GM18861 (cell line): Measurements from ENCODE around the gene MEF2B.
"Not testable (repeated sequence)": the region's sequence is repeated elsewhere in the genome, so short reads cannot be mapped to it uniquely, and the experiment has no call there.

Source experiments
- ATAC-seq: cut with Tn5 transposase; IDR thresholded peaks from one replicate; pipeline ENCODE4 v1.9.1; 2021; ENCODE audit not compliant: unreplicated experiment

MEF2B gene

DNA sequence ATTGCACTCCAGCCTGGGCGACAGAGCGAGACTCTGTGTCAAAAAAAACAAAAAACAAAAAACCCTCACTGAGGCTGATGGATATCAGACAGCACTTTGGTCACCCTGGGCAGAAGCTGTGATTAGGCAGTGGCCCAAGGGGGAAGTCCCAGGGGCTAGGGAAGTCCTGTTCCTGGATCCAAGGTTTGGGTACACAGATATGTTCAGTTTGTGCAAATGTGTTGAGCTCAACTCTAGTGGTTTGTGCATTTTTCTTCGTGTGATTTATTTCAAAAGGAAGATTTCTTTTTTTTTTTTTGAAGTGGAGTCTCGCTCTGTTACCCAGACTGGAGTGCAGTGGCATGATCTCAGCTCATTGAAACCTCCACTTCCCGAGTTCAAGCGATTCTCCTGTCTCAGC, 12.3 kb downstream of the MEF2B start:
- ATAC-seq: no peak

DNA sequence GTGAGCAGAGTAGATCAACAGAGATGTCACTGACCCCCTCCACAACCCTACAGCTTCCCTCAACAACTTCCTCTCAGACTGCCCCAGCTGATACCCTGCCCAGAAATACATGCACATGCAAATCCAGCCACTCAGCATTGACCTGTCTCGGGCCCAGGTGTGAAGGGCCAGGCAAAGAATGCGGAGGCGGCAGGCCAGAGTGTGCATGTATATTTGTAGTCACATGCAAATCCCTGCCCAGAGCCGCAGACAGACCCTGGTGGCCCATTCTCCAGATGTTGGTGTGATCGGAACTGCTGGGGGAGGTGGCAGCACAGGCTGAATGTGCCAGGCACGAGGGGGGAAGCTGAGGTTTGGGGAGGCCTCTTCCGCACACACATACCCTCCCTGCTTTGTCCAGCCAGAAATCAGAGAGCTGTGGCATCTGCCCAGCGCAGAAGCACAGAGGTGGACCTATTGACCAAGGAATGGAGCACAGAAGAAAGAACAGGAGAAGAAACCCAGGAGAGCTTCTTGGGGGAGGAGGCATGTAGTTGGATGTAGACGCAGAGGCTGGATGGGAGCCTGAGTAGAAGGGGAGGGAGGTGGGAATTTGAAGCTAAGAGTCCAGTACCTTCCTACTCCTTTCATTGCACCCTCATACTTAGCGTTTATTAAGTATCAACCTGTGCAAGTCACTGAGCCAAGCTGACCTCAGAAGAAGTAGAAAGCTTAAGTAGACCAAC, 14.4 kb downstream of the MEF2B start:
- ATAC-seq: peak; percentile 48

- ATAC-seq: no peak
Observed at GRCh38 chr19:19154768-19155494, 15.1 kb downstream of the MEF2B start.

DNA sequence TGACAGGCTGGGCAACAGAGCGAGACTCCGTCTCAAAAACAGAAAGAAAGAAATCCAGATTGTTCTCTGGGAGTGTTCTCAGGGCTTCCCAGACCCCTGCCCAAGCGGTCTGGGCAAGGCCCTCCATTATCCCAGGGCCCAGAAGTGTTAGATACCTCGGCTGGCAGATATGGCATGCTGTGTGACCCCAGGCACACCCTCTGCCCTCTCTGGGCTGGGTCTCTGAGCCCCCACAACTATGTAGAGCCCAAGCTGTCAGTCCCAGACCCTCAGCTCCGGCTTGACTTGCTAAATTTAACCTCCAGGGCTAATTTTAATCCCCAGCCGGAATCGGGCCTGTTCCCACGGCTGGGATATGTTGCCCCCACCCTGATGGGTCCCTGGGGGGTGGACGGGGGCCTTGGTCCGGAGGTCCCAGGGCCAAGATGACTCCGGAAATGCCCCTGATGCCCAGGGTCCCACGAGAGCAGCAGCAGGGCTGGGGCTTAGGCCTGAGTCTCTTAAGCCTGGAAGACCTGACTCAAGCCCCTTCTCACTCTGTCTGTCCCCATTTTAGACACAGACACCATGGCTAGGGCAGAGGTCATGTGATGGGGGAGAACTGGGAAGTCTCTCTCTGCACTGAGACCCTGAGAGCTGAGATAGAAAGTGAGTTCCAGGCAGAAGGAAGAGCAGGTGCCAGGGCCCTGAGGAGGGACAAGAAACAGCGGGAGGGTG, 17.2 kb downstream of the MEF2B start:
- no peak for ATAC-seq

DNA sequence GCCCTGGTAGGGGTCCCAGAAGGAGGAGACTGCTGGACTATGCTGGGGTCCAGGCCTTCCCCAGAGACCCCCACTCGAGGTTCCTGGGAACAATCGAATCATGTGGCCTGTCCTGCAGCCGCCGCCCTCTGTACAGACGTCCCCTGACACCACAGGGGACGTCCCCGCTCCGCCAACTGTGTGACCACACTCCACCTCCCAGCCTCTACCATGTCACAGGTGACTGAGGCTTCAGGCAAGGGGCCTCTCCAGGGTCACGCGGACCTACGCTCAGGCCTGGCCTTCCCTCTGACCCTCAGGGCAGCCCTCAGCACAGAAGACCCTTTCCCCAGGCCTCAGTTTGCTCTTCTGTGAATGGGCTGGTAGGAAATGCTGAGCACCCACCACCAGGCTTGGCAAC, 18.6 kb downstream of the MEF2B start:
- ATAC-seq: peak; percentile 51

DNA sequence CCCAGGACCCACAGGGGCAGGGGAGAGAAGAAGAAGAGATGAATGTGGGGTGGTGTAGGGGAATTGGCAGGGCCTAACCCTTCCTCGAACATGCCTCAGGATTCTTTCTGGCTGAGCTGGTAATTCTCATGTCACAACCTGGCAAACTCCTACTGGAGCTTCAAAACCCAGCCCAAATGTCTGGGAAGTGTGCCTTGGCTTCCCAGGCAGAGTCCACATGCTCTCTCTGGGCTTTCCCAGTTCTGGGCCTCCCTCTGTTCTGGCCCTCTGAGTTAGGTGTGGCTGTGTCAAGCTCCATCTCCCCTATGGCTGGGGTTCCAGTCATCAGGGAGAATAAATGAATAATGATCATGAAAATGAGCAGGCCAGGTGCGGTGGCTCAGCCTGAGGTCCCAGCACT, 20.6 kb downstream of the MEF2B start:
- no peak for ATAC-seq

DNA sequence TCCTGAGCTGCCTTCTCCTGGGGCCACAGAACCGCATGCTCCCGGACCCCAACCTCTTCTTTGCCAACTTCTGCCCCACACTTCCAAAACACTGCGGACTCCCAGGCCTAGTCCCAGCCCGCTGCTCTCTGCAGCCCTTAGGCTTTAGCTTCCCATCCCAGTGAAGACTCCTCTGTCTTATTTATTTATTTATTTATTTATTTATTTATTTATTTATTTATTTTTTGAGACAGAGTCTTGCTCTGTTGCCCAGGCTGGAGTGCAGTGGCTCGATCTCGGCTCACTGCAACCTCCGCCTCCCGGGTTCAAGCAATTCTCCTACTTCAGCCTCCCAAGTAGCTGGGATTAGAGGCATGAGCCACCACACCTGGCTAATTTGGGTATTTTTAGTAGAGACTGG, 21.6 kb downstream of the MEF2B start:
- not testable (repeated sequence) for ATAC-seq

DNA sequence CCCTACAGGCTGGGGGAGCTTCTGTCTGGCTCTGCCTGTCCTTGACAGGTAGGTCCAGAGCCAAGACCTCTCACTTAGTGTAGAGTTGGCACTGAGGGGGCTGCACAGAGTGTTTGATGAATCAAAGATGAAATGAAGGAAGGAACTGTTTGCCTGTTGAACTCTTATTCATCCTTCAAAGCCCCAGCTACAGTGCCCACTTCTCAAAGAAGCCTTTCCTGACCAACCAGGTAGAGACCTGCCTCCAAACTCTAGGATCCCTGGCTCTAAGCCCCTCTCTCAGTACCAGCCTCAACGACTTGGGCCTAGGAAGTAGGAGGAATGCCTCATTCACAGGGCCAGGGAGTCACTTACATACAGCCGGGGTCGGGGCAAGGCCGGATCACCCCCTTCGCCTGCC, 22.7 kb downstream of the MEF2B start:
- ATAC-seq: no peak

GRCh38 chr19:19146865-19147264, 23.2 kb downstream of the MEF2B start:
- ATAC-seq: no peak

- no peak for ATAC-seq
Observed at GRCh38 chr19:19145684-19146608, 24.1 kb downstream of the MEF2B start.

DNA sequence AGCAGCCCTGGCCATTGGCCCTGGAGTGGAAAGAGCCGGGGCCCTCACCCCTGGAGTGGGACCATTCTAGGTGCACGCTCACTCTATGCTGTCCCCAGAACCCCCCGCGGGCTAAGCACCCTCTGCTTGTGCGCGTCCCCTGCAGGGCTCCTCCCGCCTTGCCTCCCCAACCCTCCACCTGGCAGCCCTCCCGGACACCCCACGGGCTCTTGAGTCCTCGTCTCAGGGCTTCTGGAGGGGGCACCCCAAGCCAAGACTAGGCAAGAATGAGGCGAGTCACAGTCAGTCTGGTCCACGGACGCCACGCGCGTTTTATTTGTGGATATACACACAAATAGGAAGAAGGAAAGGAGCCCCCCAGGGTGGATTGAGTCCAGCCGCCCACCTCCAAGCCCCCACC, 24.8 kb downstream of the MEF2B start:
- ATAC-seq: no peak

GRCh38 chr19:19142347-19142746, 27.7 kb downstream of the MEF2B start:
- no peak for ATAC-seq

- ATAC-seq: no peak
Observed at GRCh38 chr19:19140476-19140875, 29.6 kb downstream of the MEF2B start.

DNA sequence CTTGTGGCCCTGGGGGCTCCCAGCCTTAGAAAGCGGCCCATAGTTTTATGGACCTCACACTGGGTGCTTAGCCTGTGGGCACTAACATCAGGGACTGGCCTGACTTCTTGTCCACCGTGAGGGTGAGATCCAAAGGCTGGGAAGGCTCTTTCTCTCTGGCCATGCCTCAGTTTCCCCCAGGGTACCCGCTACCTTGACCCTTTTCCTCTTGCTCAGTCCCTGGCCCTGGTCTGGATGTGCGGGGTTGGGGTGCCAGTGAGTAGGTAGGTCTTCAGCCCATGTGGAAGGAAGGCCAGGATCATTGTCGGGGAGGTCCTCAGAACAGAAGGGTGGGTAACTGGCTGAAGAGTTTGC, 30.2 kb downstream of the MEF2B start:
- no peak for ATAC-seq

DNA sequence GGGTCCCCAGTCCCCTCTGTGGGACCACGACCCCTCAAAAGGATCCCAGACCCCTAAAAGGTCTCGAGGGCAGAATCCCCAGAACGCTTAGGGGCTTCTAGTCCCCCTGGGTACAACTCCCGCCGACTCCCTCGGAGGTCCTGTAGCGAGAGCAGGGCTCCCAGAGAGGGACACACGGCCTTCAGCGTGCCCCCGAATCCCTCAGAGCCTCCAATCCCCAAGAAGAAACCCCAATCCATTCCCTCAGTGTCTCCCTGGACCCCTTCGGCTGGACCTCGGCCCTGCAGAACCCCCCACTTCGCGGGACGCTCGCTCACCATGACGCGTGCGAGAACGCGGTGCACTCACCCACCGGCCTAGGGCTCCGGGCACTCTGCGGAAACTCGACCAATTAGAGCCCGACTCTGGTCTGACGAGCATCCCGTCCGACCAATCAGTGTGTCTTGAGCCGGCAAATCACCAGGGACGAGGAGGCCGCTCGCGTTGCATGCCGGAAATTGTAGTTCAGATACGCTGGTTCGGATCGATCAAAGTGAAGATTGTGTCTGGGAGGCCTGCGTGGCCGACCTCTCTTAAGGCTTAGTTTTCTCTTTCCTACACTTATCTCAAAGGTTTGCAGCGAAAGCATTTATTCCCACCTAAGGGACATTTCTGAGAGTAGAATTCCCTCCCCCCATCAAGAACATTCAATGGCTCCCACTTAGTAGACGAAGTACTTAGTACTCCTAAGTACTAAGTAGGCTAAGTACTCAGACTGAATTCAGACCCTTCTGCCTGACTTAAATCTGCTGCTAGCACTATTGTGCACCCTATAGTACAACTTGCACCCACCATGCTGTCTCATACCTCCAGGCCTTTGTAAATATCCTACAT, 31.7 kb downstream of the MEF2B start, which contains the start of gene TMEM161A:
Gene TMEM161A (minus strand): TSS at position 370 of the 873 bp plus-strand sequence. CDS start 50 bp downstream, at position 320.
- ATAC-seq: peak; percentile 93

GRCh38 chr19:19137556-19138108, 32.4 kb downstream of the MEF2B start:
- ATAC-seq: no peak

DNA sequence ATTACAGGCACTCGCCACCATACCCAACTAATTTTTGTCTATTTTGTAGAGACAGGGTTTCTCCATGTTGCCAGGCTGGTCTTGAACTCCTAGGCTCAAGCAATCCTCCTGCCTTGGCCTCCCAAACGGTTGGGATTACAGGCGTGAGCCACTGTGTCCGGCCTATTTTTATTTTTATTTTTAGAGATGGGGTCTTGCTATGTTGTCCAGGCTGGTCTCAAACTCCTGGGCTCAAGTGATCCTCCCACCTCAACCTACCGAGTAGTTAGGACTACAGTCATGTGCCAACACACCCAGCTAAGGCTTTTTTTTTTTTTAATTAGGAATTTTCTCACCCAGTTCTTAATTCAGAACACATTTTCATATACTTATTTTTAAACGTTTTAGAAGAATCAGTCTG, 34.4 kb downstream of the MEF2B start:
- not testable (repeated sequence) for ATAC-seq

DNA sequence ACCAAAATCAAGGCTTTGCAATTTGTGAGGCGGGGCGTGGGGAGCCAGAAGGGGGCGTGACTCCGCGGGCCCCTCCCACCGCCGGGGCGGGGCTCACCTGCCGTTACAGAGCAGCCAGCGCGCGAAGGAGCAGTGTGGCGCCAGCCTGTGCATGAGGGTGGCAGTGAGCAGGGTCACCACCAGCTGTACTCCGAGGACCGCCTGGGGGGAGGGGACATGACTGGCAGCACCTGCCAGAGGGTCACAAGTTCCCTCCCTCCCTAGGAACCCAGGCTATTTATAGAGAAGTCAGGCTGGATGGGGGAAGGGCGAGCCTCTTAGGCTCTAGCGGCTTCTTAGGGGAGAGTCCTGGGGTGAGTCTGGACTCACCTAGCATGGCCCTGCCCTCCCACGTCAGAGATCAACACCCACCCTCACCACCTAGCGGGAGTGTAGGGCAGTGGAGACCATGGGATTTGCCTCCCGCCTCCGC, 35.3 kb downstream of the MEF2B start:
- ATAC-seq: no peak

- ATAC-seq: no peak
Observed at GRCh38 chr19:19133985-19134384, 36.1 kb downstream of the MEF2B start.
